D721Med (cell line): Measurements from ENCODE around the gene HTR5A.
A peak's percentile ranks its signal among the peaks of the same experiment; 100 is the strongest.
"Not testable (repeated sequence)": the region's sequence is repeated elsewhere in the genome, so short reads cannot be mapped to it uniquely, and the experiment has no call there.

ENCODE experiments used
- DNase-seq: peaks from one replicate; pipeline ENCODE4 v3.0.0; 2011; ENCODE audit warnings: low spot score; ENCODE audit not compliant: insufficient read length
- FAIRE-seq: peaks from 2 replicates; lab custom pipeline; 2011; peaks lifted over from hg19 to GRCh38; lab: Jason Lieb, UNC
- CTCF ChIP-seq: IDR thresholded peaks from 2 replicates; pipeline ENCODE4 v1.5.1; 2012; ENCODE audit warnings: mild to moderate bottlenecking, control low read depth; ENCODE audit not compliant: insufficient read depth; ENCODE audit errors: missing control alignments

Gene HTR5A

GRCh38 chr7:155069992-155070751 is at the start of gene HTR5A:
Gene HTR5A (plus strand): TSS chr7:155070324. CDS start chr7:155070900, 576 bp downstream.
- DNase-seq = peak; percentile 91

GRCh38 chr7:155020996-155021395 is 49.1 kb upstream of the HTR5A start:
- FAIRE-seq (no peak), DNase-seq (no peak)
- no peak for TF ChIP-seq CTCF

More at GRCh38 chr7:155069992-155070751, at the start of gene HTR5A:
- no peak for FAIRE-seq
- TF ChIP-seq CTCF = no peak

GRCh38 chr7:155021699-155022145 is 48.4 kb upstream of the HTR5A start:
- FAIRE-seq = no peak

GRCh38 chr7:155027879-155028278 is 42.2 kb upstream of the HTR5A start:
- no peak for TF ChIP-seq CTCF
- no peak for DNase-seq
- no peak for FAIRE-seq

More at GRCh38 chr7:155021699-155022145, 48.4 kb upstream of the HTR5A start:
- no peak for TF ChIP-seq CTCF
- no peak for DNase-seq

GRCh38 chr7:155032978-155033377 is 37.1 kb upstream of the HTR5A start:
- FAIRE-seq (no peak), DNase-seq (no peak)
- TF ChIP-seq CTCF = no peak

GRCh38 chr7:155034495-155034894 is 35.6 kb upstream of the HTR5A start:
- not testable (repeated sequence) for FAIRE-seq, DNase-seq

- DNase-seq (no peak), FAIRE-seq (no peak)
- TF ChIP-seq CTCF = no peak
Measured at GRCh38 chr7:155038335-155038734, 31.8 kb upstream of the HTR5A start.
